Dendritic cell treated with granulocyte-macrophage colony-stimulating factor and Interleukin-4, amounts not matched to agents 40 ng/mL and 50 ng/mL, for 4 days (primary cell): Measurements from ENCODE around the gene AFG3L2.
"Not testable (repeated sequence)": the region's sequence is repeated elsewhere in the genome, so short reads cannot be mapped to it uniquely, and the experiment has no call there.

ENCODE experiments used
- H3K27ac Mint-ChIP-seq: one replicate; pipeline ENCODE4 v1.8.0; 2022; ENCODE audit warnings: mild to moderate bottlenecking, mixed read lengths
- H3K27me3 Mint-ChIP-seq: one replicate; pipeline ENCODE4 v1.8.0; 2022; ENCODE audit warnings: mild to moderate bottlenecking, mixed read lengths
- H3K36me3 Mint-ChIP-seq: one replicate; pipeline ENCODE4 v1.8.0; 2022; ENCODE audit warnings: low read depth, mixed read lengths
- H3K4me1 Mint-ChIP-seq: one replicate; pipeline ENCODE4 v1.8.0; 2022; ENCODE audit warnings: low read depth, mixed read lengths
- H3K4me3 Mint-ChIP-seq: one replicate; pipeline ENCODE4 v1.8.0; 2022; ENCODE audit warnings: mild to moderate bottlenecking, moderate library complexity, mixed read lengths
- H3K9me3 Mint-ChIP-seq: one replicate; pipeline ENCODE4 v1.8.0; 2022; ENCODE audit warnings: mixed read lengths
- intact Hi-C: fragments of 100-400 bp; cut with micrococcal nuclease; formaldehyde crosslinking; loops from one replicate; pipeline ENCODE4 v1.15.0; 2022

AFG3L2 gene

GRCh38 chr18:12376754-12377555, at the start of gene AFG3L2:
AFG3L2 (minus strand) TSS chr18:12377227; CDS start chr18:12377082, 145 bp downstream.
- Mint-ChIP-seq H3K36me3 (peaks cover 27% of the 10 kb centered on the region), H3K9me3 (no peaks in the 10 kb centered on the region), H3K27me3 (no peaks in the 10 kb centered on the region), H3K4me3 (peak within 1 kb of the TSS; percentile 80), H3K27ac (peak within 1 kb of the TSS; percentile 87), H3K4me1 (peaks cover 54% of the 10 kb centered on the region)
- intact Hi-C loops, result loop anchor here (1.0 to 2.0 kb wide), 5 partner anchors 30 to 570 kb away; partner anchors contain the start of genes CEP76, PSMG2, SPIRE1 and TUBB6

- no peak overlapping the region for H3K4me3 Mint-ChIP-seq
- peaks cover 14% of the 10 kb centered on the region for H3K27me3 Mint-ChIP-seq
- H3K9me3 Mint-ChIP-seq, result no peaks in the 10 kb centered on the region
- H3K4me1 Mint-ChIP-seq, result peaks cover 16% of the 10 kb centered on the region
- peaks cover 6% of the 10 kb centered on the region for H3K36me3 Mint-ChIP-seq
- intact Hi-C loops, result no loop called here
- H3K27ac Mint-ChIP-seq, result no peak overlapping the region
Measured at GRCh38 chr18:12424252-12424651, 47.2 kb upstream of the AFG3L2 start.

GRCh38 chr18:12423820-12424219, 46.8 kb upstream of the AFG3L2 start:
- Mint-ChIP-seq H3K36me3 (peaks cover 6% of the 10 kb centered on the region), H3K27ac (no peak overlapping the region), H3K27me3 (peaks cover 14% of the 10 kb centered on the region), H3K4me1 (peaks cover 12% of the 10 kb centered on the region), H3K4me3 (no peak overlapping the region), H3K9me3 (no peaks in the 10 kb centered on the region)
- intact Hi-C loops, result no loop called here

- Mint-ChIP-seq H3K27me3 (peaks cover 14% of the 10 kb centered on the region), H3K27ac (no peak overlapping the region), H3K4me3 (no peak overlapping the region), H3K36me3 (peaks cover 6% of the 10 kb centered on the region), H3K4me1 (peaks cover 8% of the 10 kb centered on the region), H3K9me3 (no peaks in the 10 kb centered on the region)
- intact Hi-C loops, result no loop called here
Measured at GRCh38 chr18:12423393-12423792, 46.4 kb upstream of the AFG3L2 start.

GRCh38 chr18:12422936-12423335, 45.9 kb upstream of the AFG3L2 start:
- intact Hi-C loops, result no loop called here
- Mint-ChIP-seq H3K36me3 (peaks cover 6% of the 10 kb centered on the region), H3K9me3 (no peaks in the 10 kb centered on the region), H3K27ac (no peak overlapping the region), H3K4me1 (peaks cover 7% of the 10 kb centered on the region), H3K27me3 (peaks cover 14% of the 10 kb centered on the region), H3K4me3 (no peak overlapping the region)

- Mint-ChIP-seq H3K27me3 (peaks cover 14% of the 10 kb centered on the region), H3K9me3 (no peaks in the 10 kb centered on the region), H3K4me3 (no peak overlapping the region), H3K36me3 (peaks cover 6% of the 10 kb centered on the region), H3K4me1 (peaks cover 7% of the 10 kb centered on the region), H3K27ac (no peak overlapping the region)
- intact Hi-C loops, result no loop called here
Measured at GRCh38 chr18:12421732-12422131, 44.7 kb upstream of the AFG3L2 start.

- Mint-ChIP-seq H3K36me3 (peaks cover 6% of the 10 kb centered on the region), H3K27ac (peak overlapping the region; percentile 68), H3K4me1 (peaks cover 12% of the 10 kb centered on the region), H3K27me3 (peaks cover 14% of the 10 kb centered on the region), H3K9me3 (no peaks in the 10 kb centered on the region), H3K4me3 (peak overlapping the region; percentile 58)
- intact Hi-C loops, result no loop called here
Measured at GRCh38 chr18:12420821-12421421, 43.9 kb upstream of the AFG3L2 start.

- no peak overlapping the region for H3K4me3 Mint-ChIP-seq
- no peak overlapping the region for H3K27ac Mint-ChIP-seq
- no peaks in the 10 kb centered on the region for H3K36me3 Mint-ChIP-seq
- H3K9me3 Mint-ChIP-seq, result no peaks in the 10 kb centered on the region
- H3K4me1 Mint-ChIP-seq, result peaks cover 18% of the 10 kb centered on the region
- H3K27me3 Mint-ChIP-seq, result peaks cover 14% of the 10 kb centered on the region
- intact Hi-C loops, result no loop called here
Measured at GRCh38 chr18:12417687-12418086, 40.7 kb upstream of the AFG3L2 start.

GRCh38 chr18:12416098-12416729, 39.2 kb upstream of the AFG3L2 start:
- H3K27me3 Mint-ChIP-seq, result peaks cover 12% of the 10 kb centered on the region
- H3K4me3 Mint-ChIP-seq, result no peak overlapping the region
- intact Hi-C loops, result no loop called here
- H3K9me3 Mint-ChIP-seq, result no peaks in the 10 kb centered on the region
- no peaks in the 10 kb centered on the region for H3K36me3 Mint-ChIP-seq
- H3K4me1 Mint-ChIP-seq, result peaks cover 17% of the 10 kb centered on the region
- peak overlapping the region; percentile 65 for H3K27ac Mint-ChIP-seq

GRCh38 chr18:12411456-12411855, 34.4 kb upstream of the AFG3L2 start:
- Mint-ChIP-seq H3K4me1 (peaks cover 22% of the 10 kb centered on the region), H3K27me3 (peaks cover 14% of the 10 kb centered on the region), H3K27ac (no peak overlapping the region), H3K36me3 (no peaks in the 10 kb centered on the region), H3K9me3 (no peaks in the 10 kb centered on the region), H3K4me3 (no peak overlapping the region)
- intact Hi-C loops, result no loop called here

- Mint-ChIP-seq H3K4me1 (peaks cover 21% of the 10 kb centered on the region), H3K27me3 (peaks cover 20% of the 10 kb centered on the region)
- intact Hi-C loops, H3K36me3 Mint-ChIP-seq, H3K27ac Mint-ChIP-seq, H3K4me3 Mint-ChIP-seq, H3K9me3 Mint-ChIP-seq: not testable (repeated sequence)
Measured at GRCh38 chr18:12410747-12411146, 33.7 kb upstream of the AFG3L2 start.

- H3K4me1 Mint-ChIP-seq, result peaks cover 17% of the 10 kb centered on the region
- H3K4me3 Mint-ChIP-seq, result no peak overlapping the region
- intact Hi-C loops, result no loop called here
- no peak overlapping the region for H3K27ac Mint-ChIP-seq
- peaks cover 26% of the 10 kb centered on the region for H3K27me3 Mint-ChIP-seq
- no peaks in the 10 kb centered on the region for H3K9me3 Mint-ChIP-seq
- H3K36me3 Mint-ChIP-seq, result no peaks in the 10 kb centered on the region
Measured at GRCh38 chr18:12410081-12410481, 33.1 kb upstream of the AFG3L2 start.

GRCh38 chr18:12409469-12409868, 32.4 kb upstream of the AFG3L2 start:
- intact Hi-C loops, result loop anchor here (5.0 kb wide), 1 partner anchor 38 kb away; no protein-coding TSS in a partner anchor
- H3K4me3 Mint-ChIP-seq, result no peak overlapping the region
- no peaks in the 10 kb centered on the region for H3K36me3 Mint-ChIP-seq
- no peaks in the 10 kb centered on the region for H3K9me3 Mint-ChIP-seq
- no peak overlapping the region for H3K27ac Mint-ChIP-seq
- H3K27me3 Mint-ChIP-seq, result peaks cover 28% of the 10 kb centered on the region
- H3K4me1 Mint-ChIP-seq, result peaks cover 17% of the 10 kb centered on the region

- H3K9me3 Mint-ChIP-seq, result no peaks in the 10 kb centered on the region
- intact Hi-C loops, result loop anchor here (5.0 kb wide), 1 partner anchor 39 kb away; no protein-coding TSS in a partner anchor
- H3K4me3 Mint-ChIP-seq, result peak overlapping the region; percentile 79
- peak overlapping the region; percentile 76 for H3K27ac Mint-ChIP-seq
- H3K4me1 Mint-ChIP-seq, result peaks cover 25% of the 10 kb centered on the region
- H3K27me3 Mint-ChIP-seq, result peaks cover 32% of the 10 kb centered on the region
- H3K36me3 Mint-ChIP-seq, result no peaks in the 10 kb centered on the region
Measured at GRCh38 chr18:12408247-12408869, 31.3 kb upstream of the AFG3L2 start.
